ENCODE measurements around the gene C1QL1.
A peak's percentile ranks its signal among the peaks of the same experiment; 100 is the strongest.

Gene C1QL1

GRCh38 chr17:44988044-44988942, 20.2 kb upstream of the C1QL1 start:
- no peak for DNase-seq

DNA sequence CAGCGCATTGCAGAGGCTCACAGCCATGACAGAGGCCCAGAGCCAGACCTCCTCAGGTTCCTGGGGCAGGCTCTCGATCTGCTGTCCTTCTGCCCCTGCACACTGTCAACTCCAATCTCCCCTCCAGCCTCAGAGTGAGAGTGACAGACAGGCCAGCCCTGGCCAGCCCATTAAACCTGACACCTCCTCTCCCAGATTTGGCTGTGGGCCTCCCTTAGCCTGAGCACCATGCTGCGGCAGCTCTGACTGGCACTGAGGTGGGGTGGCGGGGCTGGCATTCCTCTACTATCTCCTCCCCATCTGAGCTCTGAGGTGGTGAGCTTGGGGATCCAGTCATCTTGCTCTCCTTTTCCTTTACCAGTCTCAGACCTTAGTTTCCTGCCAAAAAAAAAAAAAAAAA, 15.5 kb upstream of the C1QL1 start:
- no peak for DNase-seq

DNA sequence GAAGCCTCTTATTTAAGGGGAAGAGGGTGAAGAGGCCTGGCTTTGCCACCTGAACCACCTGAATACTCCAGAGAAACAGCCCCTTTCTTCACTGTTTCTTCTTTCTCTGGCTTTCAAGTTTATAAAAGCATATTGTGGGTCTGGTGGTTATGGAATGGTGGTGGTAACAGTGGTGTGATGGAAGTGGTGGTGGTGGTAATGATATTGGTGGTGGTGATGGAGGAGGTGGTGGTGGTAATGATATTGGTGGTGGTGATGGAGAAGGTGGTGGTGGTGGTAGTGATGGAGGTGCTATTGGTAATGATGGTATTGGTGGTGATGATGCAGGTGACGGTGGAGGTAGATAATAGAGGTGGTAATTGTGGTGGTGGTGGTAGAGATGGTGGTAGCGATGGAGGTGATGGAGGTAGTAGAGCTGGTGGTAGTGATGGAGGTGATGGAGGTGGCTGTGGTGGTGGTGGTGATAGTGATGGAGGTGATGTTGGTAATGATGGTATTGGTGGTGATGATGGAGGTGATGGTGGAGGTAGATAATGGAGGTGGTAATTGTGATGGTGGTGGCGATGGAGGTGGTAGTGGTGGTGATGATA, 14.1 kb upstream of the C1QL1 start:
- no peak for DNase-seq

DNA sequence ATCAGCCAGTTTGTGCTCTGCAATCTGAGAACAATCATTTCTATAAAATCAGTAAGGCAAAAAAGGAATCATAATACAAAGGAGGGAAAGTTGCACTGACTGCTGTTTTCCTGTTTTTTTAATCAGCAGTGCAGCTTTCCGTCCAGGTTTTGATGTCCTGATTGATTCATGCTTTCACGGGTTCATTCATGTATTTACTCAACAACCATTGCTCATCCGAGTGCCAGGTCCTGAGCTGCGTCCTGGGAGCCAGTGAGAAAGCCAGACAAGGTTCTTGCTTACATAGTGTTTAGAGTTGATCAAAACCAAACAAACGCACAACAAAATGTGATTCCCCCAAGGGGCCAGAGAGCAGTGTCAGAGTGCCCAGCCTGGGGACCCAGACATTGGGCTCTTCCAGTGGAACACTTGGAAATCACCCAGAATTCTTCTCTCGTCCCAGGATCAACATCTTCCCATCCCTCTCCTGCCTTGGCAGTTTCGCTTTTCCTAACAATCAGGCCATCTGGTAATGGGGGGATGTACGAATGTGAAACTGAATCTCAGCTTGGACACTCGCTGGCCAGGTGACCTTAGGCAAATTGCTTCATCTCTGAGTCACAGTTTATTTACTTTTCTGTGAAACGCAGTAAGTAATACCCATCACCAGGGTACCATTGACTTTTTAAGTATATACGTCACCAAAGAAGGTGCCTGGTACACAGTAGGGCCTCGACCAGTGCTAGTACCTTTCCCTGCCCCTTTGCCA, 13.3 kb upstream of the C1QL1 start:
- no peak for DNase-seq

GRCh38 chr17:44979426-44979995, 11.4 kb upstream of the C1QL1 start:
- no peak for DNase-seq

GRCh38 chr17:44978807-44979206, 10.7 kb upstream of the C1QL1 start:
- DNase-seq, result no peak

DNA sequence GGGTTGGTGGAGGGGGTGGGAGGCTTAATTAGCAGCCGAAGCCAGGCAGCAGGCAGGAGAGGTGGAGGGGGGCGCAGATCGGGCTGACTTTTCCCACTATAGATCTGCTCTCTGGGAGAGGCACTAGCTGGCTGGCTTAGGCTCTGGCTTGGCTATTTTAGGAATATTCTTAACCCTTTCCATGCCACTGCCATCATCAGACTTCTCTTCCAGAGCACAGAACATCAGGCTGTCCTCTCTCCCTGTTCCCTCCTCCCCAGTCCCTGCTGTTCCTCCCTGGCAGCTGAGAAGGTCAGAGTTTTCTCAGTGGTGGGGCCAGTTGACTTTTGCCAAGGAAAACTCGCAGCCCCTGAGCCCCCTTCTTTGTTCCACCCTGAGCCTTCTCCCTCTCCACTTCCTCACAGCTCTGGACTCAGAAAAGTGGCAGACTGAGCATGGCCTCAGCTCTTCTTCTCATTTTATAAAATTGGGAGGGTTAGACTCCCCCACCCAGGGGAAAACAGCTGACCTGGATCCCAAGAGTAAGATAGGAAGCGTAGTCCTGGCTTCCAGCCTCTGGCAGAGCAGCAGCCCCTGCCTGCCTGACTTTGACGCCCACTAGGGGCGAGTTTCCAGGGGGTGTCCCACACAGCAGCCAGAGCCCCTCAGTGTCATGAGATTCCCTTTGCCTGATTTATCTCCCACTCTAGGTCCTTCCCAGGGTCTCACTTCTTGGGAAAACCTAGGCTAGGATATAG, 9.9 kb upstream of the C1QL1 start:
- no peak for DNase-seq

GRCh38 chr17:44977065-44977464, 9.0 kb upstream of the C1QL1 start:
- DNase-seq, result no peak

- DNase-seq, result no peak
These were observed 8.1 kb upstream of the C1QL1 start for GRCh38 chr17:44976206-44976605.

GRCh38 chr17:44972953-44973352, 4.8 kb upstream of the C1QL1 start:
- no peak for DNase-seq

DNA sequence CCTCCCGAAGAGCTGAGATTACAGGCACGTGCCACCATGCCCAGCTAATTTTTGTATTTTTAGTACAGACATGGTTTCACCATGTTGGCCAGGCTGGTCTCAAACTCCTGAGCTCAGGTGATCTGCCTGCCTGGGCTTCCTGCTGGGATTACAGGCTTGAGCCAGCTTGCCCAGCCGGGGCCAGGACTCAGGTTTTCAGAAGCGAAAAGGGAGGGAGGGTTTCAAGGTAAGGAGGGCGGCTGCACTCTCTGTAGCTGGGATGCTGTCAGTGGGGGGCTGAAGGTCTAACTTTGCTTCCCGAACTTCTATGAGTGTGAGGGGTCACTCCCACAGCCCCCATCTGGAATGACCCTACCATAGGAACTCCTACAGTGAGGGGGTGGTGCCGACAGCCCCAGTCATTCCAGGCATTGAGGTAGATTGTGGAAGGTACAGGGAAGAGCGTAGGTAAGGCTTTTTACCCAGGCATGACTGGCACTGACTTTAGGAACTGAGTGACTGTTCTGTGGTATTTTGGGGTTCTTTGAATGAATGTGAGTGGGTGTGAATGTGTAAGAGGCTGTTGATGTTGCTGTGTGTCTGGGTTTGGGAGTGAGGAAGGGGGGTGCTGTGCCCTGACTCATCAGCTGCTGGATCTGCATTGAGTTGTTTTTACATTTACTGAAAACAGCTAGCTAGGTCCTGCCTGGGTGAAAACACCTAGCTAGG, 3.8 kb upstream of the C1QL1 start:
- peak; percentile 69 for DNase-seq

DNA sequence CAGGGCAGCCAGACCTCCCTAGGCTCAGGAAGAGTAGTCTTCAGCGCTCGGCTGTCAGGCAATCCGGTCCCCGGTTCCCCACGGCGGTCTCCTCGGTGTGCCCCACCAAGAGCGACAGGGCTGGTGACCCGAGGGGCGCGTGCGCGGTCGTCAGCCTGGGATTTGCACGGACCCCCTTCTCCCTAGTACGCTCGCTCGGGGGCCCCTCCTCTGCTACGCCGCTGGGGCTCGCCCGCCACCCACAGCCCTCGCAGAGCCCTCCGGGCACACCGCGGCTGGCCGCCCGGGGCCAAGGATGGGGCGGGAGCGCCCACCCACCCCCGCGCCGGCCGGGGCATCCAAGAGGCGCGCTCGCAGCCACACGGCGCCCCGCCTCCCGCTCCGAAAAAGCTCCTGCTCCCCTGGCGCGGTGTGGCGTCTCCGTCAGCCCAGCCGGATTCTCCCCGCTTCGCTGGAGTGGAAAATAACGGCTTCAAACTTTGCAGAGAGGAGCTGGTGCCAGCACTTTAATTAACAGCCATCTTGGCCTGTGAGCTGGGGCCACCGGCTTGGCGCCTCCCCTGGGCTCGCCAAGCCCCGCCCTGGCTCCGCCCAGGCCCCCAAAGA, 2.1 kb upstream of the C1QL1 start:
- DNase-seq, result no peak

- no peak for DNase-seq
These were observed 1.2 kb upstream of the C1QL1 start for GRCh38 chr17:44969144-44969780.

- no peak for DNase-seq
These were observed 237 bp downstream of the C1QL1 start for GRCh38 chr17:44967907-44968224.

DNA sequence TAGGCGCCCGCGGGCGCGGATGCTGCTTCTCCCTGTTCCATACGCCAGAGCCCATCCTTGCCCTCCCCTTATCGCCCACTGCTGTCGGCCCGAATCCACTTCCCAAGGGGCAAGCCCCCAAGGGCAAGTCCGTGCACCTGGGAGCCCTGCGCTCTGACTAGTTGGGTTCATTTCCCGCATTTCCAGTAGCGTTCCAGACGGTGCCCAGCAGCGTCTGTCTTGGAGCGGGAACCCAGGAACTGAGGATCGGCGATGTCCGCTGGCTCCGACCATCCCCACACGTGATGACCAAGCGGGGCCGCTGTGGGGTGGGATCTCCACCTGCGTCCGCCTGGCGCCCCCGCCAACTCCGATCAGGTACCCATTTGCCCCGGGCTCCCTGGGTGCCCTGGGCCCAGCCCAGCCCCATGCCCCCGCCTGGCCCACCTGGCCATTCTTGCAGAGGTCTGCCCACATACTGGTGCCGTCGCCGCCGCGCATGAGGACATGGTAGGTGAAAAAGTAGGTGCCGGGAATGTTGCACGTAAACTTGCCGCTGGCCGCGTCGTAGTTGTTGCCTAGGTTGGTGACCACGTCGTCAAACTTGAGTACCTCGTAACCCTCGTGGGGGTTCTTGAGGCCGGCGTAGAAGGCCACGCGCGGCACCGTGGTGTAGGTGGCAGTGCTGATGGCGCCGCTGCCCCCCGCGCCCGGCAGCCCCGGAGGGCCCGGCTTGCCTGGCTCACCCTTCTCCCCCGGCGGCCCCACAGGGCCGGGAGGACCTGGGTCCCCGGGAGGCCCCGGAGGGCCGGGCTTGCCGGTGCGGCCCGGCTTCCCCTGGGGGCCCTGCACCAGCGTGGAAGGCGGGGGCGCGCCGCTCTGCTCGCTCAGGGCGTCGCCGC, 837 bp downstream of the C1QL1 start:
- no peak for DNase-seq

GRCh38 chr17:44966348-44967025, 1.6 kb downstream of the C1QL1 start:
- DNase-seq, result no peak

- no peak for DNase-seq
These were observed 2.4 kb downstream of the C1QL1 start for GRCh38 chr17:44965481-44966234.

- DNase-seq, result no peak
These were observed 6.2 kb downstream of the C1QL1 start for GRCh38 chr17:44961921-44962350.

DNA sequence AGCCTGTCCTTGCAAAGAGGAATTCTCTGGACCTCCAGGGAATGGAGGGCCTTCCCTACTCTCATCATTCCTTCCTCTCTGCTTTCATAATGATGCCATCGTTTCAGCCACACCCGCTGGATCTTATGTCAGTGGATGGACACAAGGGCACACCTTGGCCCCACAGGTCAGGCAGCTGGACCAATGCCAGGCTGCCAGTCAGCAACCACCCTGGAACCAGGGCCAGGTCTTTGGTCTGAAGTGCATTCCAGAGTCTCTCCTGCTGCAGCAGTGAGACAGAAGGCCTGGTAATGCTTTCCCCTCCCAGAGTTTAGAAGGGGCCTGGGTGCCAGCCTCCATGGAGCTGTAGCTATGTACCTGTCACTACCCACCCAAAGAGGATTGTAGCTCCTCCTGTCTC, 7.4 kb downstream of the C1QL1 start:
- no peak for DNase-seq
